GM23338 (cell line): ENCODE data around the gene FIGN. TPM values are rescaled to one million over a fixed set of nuclear protein-coding genes. Genes with fewer than 3 reads are reported as not detected.

ENCODE experiments used
- ATAC-seq: fragments of 200-7000 bp; cut with Tn5 transposase; 3 replicates; pipeline ENCODE4 v1.9.1; 2020
- DNase-seq: peaks from one replicate; pipeline ENCODE4 v3.0.0-alpha.2; 2015; ENCODE audit warnings: low spot score
- H2AFZ ChIP-seq: fragments of 200-600 bp; sonication (generic); 2 replicates; pipeline ENCODE4 v1.8.0; 2016; ENCODE audit warnings: antibody characterized with exemption, mild to moderate bottlenecking, moderate library complexity
- H3F3A ChIP-seq: fragments of 200-600 bp; sonication (generic); replicated peaks from 2 replicates; pipeline ENCODE4 v1.8.0; 2017; ENCODE audit warnings: antibody characterized with exemption, mixed run types, low read depth
- H3K27ac ChIP-seq: fragments of 200-600 bp; sonication (generic); 2 replicates; pipeline ENCODE4 v1.6.1; 2016; ENCODE audit warnings: low read depth
- H3K27me3 ChIP-seq: fragments of 200-600 bp; sonication (generic); 2 replicates; pipeline ENCODE4 v1.8.0; 2016; ENCODE audit warnings: mild to moderate bottlenecking, mixed run types, moderate library complexity; ENCODE audit not compliant: insufficient read depth
- H3K36me3 ChIP-seq: fragments of 200-600 bp; sonication (generic); 2 replicates; pipeline ENCODE4 v1.8.0; 2016; ENCODE audit warnings: mild to moderate bottlenecking; ENCODE audit not compliant: insufficient read depth
- H3K4me1 ChIP-seq: fragments of 200-600 bp; sonication (generic); 2 replicates; pipeline ENCODE4 v1.8.0; 2016; ENCODE audit warnings: mild to moderate bottlenecking, moderate library complexity; ENCODE audit not compliant: insufficient read depth
- H3K4me2 ChIP-seq: fragments of 200-600 bp; sonication (generic); 2 replicates; pipeline ENCODE4 v1.7.1; 2017; ENCODE audit warnings: mixed run types
- H3K4me3 ChIP-seq: fragments of 200-600 bp; sonication (generic); 2 replicates; pipeline ENCODE4 v1.6.1; 2016; ENCODE audit warnings: mixed run types
- H3K79me2 ChIP-seq: fragments of 200-600 bp; sonication (generic); replicated peaks from 2 replicates; pipeline ENCODE4 v1.8.0; 2017; ENCODE audit warnings: mild to moderate bottlenecking; ENCODE audit not compliant: insufficient read depth
- H3K9me2 ChIP-seq: fragments of 200-600 bp; sonication (generic); 2 replicates; pipeline ENCODE4 v1.8.0; 2017; ENCODE audit not compliant: insufficient read depth
- H4K20me1 ChIP-seq: fragments of 200-600 bp; sonication (generic); replicated peaks from 2 replicates; pipeline ENCODE4 v1.8.0; 2017; ENCODE audit warnings: mild to moderate bottlenecking; ENCODE audit not compliant: insufficient read depth
- H3K27ac Mint-ChIP-seq: 2 replicates; pipeline ENCODE4 v1.8.0; 2020; ENCODE audit warnings: inconsistent platforms, mild to moderate bottlenecking, moderate library complexity, mixed read lengths
- H3K27me3 Mint-ChIP-seq: 3 replicates; pipeline ENCODE4 v1.8.0; 2022; ENCODE audit warnings: low read depth, mild to moderate bottlenecking, moderate library complexity, mixed read lengths, inconsistent platforms; ENCODE audit not compliant: insufficient read depth, poor library complexity
- H3K36me3 Mint-ChIP-seq: 3 replicates; pipeline ENCODE4 v1.8.0; 2021; ENCODE audit warnings: low read depth, mild to moderate bottlenecking, inconsistent platforms, moderate library complexity, mixed read lengths
- H3K4me1 Mint-ChIP-seq: 3 replicates; pipeline ENCODE4 v1.8.0; 2020; ENCODE audit warnings: mild to moderate bottlenecking, inconsistent platforms, mixed read lengths
- H3K4me3 Mint-ChIP-seq: 3 replicates; pipeline ENCODE4 v1.8.0; 2021; ENCODE audit warnings: moderate library complexity, mild to moderate bottlenecking, inconsistent platforms, mixed read lengths
- H3K9me3 Mint-ChIP-seq: 3 replicates; pipeline ENCODE4 v1.8.0; 2020; ENCODE audit warnings: moderate library complexity, mild to moderate bottlenecking, inconsistent platforms, mixed read lengths
- CREB1 ChIP-seq: fragments of 250-450 bp; sonication (Bioruptor Pico); IDR thresholded peaks from 2 replicates; pipeline ENCODE4 v1.5.0; 2020; ENCODE audit warnings: low read depth, mild to moderate bottlenecking, moderate library complexity
- EZH2phosphoT487 ChIP-seq: fragments of 200-600 bp; sonication (generic); IDR thresholded peaks from one replicate; pipeline ENCODE4 v1.8.1; 2018; ENCODE audit warnings: antibody characterized with exemption; ENCODE audit not compliant: unreplicated experiment
- POLR2AphosphoS5 ChIP-seq: IDR thresholded peaks from 2 replicates; pipeline ENCODE4 v1.6.1; 2016; ENCODE audit warnings: antibody characterized with exemption, low read depth
- ZNF114 ChIP-seq: fragments of 250-450 bp; sonication (Bioruptor Pico); IDR thresholded peaks from 2 replicates; pipeline ENCODE4 v1.5.0; 2020; ENCODE audit warnings: mild to moderate bottlenecking, moderate library complexity
- ZNF331 ChIP-seq: fragments of 250-450 bp; sonication (Bioruptor Pico); IDR thresholded peaks from 2 replicates; pipeline ENCODE4 v1.5.0; 2020; ENCODE audit warnings: low read depth, mild to moderate bottlenecking, moderate library complexity
- polyA plus RNA-seq: library from polyadenylated mRNA; unstranded; fragments of >200 nt; fragmentation: Nextera tagmentation; extraction: Ambion mirVana; gene quantifications from 2 replicates; pipeline ENCODE4 v1.2.1, GENCODE V29; 2016
- total RNA-seq: library from RNA; depleted of rRNA; stranded (reverse); fragments of >200 nt; shearing (Covaris generic); gene quantifications from 2 replicates; pipeline ENCODE4 v1.2.3, GENCODE V29; 2014
- TF ChIP-seq, protein P1 (sequence below): fragments of 250-450 bp; sonication (Bioruptor Pico); IDR thresholded peaks from 2 replicates; pipeline ENCODE4 v1.5.0; 2020; ENCODE audit warnings: mild to moderate bottlenecking, moderate library complexity

FIGN gene
- total and polyA plus RNA-seq, 2 experiments from 2014 or later: 17.2 to 23.6 TPM

DNA sequence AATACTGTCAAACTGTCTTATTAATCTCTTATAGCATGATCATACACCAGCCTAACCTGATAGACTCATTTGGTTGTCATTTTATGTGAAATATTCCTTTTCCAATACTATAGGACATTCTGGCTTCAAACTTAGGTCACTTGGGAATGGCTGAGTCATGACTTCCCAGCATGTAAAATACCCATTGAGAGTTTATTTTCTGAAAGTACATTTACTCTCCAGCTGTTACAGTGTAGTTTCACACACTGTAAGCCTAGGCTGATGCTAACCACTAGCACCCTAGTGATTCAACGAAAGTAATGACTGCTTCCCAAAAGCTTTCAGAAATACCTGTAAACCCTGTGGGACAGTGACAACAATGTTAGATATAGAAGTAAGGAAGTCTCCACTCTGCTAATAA is 93.8 kb downstream of the FIGN start:
- Histone ChIP-seq H3K4me2 (no peak overlapping the region), H3K27ac (no peak overlapping the region), H4K20me1 (no peaks in the 10 kb centered on the region), H2AFZ (no peak overlapping the region), H3K4me3 (no peak overlapping the region), H3F3A (no peaks in the 10 kb centered on the region), H3K9me2 (no peaks in the 10 kb centered on the region), H3K27me3 (no peaks in the 10 kb centered on the region), H3K4me1 (peaks cover 66% of the 10 kb centered on the region), H3K79me2 (peaks cover 32% of the 10 kb centered on the region), H3K36me3 (no peaks in the 10 kb centered on the region)
- Mint-ChIP-seq H3K4me1 (peaks cover 43% of the 10 kb centered on the region), H3K4me3 (no peak overlapping the region), H3K36me3 (no peaks in the 10 kb centered on the region), H3K9me3 (no peaks in the 10 kb centered on the region), H3K27ac (no peak overlapping the region; the same call in 1 of the 2 replicates), H3K27me3 (no peaks in the 10 kb centered on the region)
- no peak for ATAC-seq
- TF ChIP-seq ZNF114: no peak
- no peak for TF ChIP-seq POLR2AphosphoS5
- TF ChIP-seq, protein P1, sequence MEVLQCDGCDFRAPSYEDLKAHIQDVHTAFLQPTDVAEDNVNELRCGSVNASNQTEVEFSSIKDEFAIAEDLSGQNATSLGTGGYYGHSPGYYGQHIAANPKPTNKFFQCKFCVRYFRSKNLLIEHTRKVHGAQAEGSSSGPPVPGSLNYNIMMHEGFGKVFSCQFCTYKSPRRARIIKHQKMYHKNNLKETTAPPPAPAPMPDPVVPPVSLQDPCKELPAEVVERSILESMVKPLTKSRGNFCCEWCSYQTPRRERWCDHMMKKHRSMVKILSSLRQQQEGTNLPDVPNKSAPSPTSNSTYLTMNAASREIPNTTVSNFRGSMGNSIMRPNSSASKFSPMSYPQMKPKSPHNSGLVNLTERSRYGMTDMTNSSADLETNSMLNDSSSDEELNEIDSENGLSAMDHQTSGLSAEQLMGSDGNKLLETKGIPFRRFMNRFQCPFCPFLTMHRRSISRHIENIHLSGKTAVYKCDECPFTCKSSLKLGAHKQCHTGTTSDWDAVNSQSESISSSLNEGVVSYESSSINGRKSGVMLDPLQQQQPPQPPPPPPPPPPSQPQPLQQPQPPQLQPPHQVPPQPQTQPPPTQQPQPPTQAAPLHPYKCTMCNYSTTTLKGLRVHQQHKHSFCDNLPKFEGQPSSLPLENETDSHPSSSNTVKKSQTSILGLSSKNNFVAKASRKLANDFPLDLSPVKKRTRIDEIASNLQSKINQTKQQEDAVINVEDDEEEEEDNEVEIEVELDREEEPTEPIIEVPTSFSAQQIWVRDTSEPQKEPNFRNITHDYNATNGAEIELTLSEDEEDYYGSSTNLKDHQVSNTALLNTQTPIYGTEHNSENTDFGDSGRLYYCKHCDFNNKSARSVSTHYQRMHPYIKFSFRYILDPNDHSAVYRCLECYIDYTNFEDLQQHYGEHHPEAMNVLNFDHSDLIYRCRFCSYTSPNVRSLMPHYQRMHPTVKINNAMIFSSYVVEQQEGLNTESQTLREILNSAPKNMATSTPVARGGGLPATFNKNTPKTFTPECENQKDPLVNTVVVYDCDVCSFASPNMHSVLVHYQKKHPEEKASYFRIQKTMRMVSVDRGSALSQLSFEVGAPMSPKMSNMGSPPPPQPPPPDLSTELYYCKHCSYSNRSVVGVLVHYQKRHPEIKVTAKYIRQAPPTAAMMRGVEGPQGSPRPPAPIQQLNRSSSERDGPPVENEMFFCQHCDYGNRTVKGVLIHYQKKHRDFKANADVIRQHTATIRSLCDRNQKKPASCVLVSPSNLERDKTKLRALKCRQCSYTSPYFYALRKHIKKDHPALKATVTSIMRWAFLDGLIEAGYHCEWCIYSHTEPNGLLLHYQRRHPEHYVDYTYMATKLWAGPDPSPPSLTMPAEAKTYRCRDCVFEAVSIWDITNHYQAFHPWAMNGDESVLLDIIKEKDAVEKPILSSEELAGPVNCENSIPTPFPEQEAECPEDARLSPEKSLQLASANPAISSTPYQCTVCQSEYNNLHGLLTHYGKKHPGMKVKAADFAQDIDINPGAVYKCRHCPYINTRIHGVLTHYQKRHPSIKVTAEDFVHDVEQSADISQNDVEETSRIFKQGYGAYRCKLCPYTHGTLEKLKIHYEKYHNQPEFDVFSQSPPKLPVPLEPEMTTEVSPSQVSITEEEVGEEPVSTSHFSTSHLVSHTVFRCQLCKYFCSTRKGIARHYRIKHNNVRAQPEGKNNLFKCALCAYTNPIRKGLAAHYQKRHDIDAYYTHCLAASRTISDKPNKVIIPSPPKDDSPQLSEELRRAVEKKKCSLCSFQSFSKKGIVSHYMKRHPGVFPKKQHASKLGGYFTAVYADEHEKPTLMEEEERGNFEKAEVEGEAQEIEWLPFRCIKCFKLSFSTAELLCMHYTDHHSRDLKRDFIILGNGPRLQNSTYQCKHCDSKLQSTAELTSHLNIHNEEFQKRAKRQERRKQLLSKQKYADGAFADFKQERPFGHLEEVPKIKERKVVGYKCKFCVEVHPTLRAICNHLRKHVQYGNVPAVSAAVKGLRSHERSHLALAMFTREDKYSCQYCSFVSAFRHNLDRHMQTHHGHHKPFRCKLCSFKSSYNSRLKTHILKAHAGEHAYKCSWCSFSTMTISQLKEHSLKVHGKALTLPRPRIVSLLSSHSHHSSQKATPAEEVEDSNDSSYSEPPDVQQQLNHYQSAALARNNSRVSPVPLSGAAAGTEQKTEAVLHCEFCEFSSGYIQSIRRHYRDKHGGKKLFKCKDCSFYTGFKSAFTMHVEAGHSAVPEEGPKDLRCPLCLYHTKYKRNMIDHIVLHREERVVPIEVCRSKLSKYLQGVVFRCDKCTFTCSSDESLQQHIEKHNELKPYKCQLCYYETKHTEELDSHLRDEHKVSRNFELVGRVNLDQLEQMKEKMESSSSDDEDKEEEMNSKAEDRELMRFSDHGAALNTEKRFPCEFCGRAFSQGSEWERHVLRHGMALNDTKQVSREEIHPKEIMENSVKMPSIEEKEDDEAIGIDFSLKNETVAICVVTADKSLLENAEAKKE (CRISPR knock-in tag): no peak
- DNase-seq: no peak

DNA sequence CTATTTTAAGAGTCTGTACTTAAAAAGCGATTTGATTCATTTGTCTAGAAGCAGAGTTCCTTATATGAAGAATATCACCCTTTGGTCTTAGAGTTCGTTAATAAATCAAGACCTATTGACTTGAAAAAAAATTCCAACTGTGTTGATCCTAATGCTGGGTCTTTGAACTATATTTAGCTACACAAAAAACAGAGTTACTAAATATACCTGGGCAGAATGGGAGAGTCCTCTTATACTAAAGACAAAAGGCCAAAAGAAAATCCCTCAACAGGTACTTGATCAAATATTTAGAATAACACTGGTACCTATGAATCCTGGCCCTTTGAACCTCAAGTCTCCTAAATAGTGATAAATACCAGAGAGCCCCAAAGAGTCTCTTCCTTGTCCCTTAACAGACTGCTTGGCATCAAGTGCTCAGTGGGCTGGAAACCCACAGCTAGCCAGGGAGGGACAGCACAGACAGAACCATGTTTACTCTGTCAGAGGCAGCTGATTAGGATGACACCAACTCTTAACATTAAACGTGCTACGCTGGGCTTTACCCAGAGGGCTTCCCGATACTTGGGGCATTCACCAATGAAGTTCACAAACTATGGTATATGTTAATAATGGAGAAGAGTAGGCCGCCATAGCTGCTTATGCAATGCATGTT is 95.1 kb downstream of the FIGN start:
- H3K4me1 ChIP-seq: peaks cover 52% of the 10 kb centered on the region
- H3K79me2 ChIP-seq: peaks cover 30% of the 10 kb centered on the region

More for the DNA sequence above, 95.1 kb downstream of the FIGN start:
- peaks cover 41% of the 10 kb centered on the region for H3K4me1 Mint-ChIP-seq
- Histone ChIP-seq H3K27me3 (no peaks in the 10 kb centered on the region), H3K27ac (no peak overlapping the region), H2AFZ (no peak overlapping the region), H4K20me1 (no peaks in the 10 kb centered on the region), H3K4me2 (0 out of 2 replicates have a peak overlapping the region, but pooled peaks have one; percentile 12), H3F3A (no peaks in the 10 kb centered on the region), H3K9me2 (no peaks in the 10 kb centered on the region), H3K36me3 (no peaks in the 10 kb centered on the region), H3K4me3 (no peak overlapping the region)
- no peak for ATAC-seq
- no peaks in the 10 kb centered on the region for H3K27me3 Mint-ChIP-seq
- no peak overlapping the region for H3K27ac Mint-ChIP-seq
- TF ChIP-seq ZNF114 (no peak), EZH2phosphoT487 (no peak), ZNF331 (CRISPR knock-in tag) (no peak), CREB1 (CRISPR knock-in tag) (no peak)
- DNase-seq: no peak
- no peaks in the 10 kb centered on the region for H3K9me3 Mint-ChIP-seq
- no peaks in the 10 kb centered on the region for H3K36me3 Mint-ChIP-seq
- H3K4me3 Mint-ChIP-seq: no peak overlapping the region
